Measurements from ENCODE around the gene SPDYE4. TPM values are rescaled to one million over a fixed set of nuclear protein-coding genes. Genes with fewer than 3 reads are reported as not detected.

Gene SPDYE4
- total RNA-seq, 1 experiment from 2014 or later, result not detected

DNA sequence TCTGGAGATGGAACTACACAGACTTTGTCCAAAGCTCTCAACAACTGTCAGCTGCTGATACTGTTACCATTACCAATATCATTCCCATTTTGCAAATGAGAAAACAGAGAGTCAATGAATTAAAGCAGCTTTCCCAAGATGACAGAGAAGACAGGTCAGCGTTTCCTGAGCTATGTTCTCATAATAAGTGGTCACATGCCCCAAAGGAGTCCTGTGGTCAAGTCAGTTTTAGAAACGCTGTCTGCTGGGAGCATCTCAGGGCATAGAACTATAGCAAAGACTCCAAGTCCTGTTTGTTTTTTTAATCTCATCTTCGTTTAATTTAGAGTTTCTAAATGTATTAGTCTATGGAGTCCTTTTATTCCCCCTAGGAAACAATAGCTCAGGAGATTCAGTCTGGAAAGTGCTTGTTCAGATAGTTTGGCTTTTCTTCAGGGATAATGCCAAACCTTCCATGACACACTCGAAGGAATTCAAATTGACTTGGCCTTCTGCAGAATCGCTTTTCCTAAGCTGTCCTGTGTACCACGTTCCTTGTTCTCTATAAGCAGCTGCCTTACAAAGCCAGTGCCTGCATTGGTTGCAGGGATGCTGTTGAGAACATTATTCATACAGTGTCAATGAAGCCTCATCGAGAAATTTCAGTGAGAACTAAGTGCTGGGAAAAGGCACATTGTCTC, 25.8 kb downstream of the SPDYE4 start:
- Mint-ChIP-seq H3K36me3 (no peaks in the 10 kb centered on the region), H3K27me3 (ENCODE audit: low read depth) (no peaks in the 10 kb centered on the region; the same call in 1 of the 2 replicates), H3K9me3 (peaks cover 4% of the 10 kb centered on the region; the same call in 1 of the 2 replicates), H3K4me3 (no peak overlapping the region), H3K27ac (no peak overlapping the region), H3K4me1 (peaks cover 2% of the 10 kb centered on the region; the same call in 1 of the 2 replicates)
- CTCF ChIA-PET, result interaction anchor here (0.6 to 1.4 kb wide), 3 partner anchors 13 to 67 kb away, joined by 3 to 4 read pairs (median 3); partner anchors contain the start of gene MFSD6L
- TF ChIP-seq, protein P1, sequence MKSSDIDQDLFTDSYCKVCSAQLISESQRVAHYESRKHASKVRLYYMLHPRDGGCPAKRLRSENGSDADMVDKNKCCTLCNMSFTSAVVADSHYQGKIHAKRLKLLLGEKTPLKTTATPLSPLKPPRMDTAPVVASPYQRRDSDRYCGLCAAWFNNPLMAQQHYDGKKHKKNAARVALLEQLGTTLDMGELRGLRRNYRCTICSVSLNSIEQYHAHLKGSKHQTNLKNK (CRISPR knock-in tag; IDR thresholded peaks at IDR 0.05), result no peak
- TF ChIP-seq RELA (CRISPR knock-in tag; IDR thresholded peaks at IDR 0.05; ENCODE audit: borderline replicate concordance), result no peak
- TF ChIP-seq, protein P2, sequence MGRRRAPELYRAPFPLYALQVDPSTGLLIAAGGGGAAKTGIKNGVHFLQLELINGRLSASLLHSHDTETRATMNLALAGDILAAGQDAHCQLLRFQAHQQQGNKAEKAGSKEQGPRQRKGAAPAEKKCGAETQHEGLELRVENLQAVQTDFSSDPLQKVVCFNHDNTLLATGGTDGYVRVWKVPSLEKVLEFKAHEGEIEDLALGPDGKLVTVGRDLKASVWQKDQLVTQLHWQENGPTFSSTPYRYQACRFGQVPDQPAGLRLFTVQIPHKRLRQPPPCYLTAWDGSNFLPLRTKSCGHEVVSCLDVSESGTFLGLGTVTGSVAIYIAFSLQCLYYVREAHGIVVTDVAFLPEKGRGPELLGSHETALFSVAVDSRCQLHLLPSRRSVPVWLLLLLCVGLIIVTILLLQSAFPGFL (CRISPR knock-in tag; IDR thresholded peaks at IDR 0.05; ENCODE audit: borderline replicate concordance), result no peak
- TF ChIP-seq KAT7 (CRISPR knock-in tag; IDR thresholded peaks at IDR 0.05; ENCODE audit: borderline replicate concordance), result no peak
- TF ChIP-seq ATF1 (CRISPR knock-in tag; IDR thresholded peaks at IDR 0.05), result no peak
- TF ChIP-seq, protein P3, sequence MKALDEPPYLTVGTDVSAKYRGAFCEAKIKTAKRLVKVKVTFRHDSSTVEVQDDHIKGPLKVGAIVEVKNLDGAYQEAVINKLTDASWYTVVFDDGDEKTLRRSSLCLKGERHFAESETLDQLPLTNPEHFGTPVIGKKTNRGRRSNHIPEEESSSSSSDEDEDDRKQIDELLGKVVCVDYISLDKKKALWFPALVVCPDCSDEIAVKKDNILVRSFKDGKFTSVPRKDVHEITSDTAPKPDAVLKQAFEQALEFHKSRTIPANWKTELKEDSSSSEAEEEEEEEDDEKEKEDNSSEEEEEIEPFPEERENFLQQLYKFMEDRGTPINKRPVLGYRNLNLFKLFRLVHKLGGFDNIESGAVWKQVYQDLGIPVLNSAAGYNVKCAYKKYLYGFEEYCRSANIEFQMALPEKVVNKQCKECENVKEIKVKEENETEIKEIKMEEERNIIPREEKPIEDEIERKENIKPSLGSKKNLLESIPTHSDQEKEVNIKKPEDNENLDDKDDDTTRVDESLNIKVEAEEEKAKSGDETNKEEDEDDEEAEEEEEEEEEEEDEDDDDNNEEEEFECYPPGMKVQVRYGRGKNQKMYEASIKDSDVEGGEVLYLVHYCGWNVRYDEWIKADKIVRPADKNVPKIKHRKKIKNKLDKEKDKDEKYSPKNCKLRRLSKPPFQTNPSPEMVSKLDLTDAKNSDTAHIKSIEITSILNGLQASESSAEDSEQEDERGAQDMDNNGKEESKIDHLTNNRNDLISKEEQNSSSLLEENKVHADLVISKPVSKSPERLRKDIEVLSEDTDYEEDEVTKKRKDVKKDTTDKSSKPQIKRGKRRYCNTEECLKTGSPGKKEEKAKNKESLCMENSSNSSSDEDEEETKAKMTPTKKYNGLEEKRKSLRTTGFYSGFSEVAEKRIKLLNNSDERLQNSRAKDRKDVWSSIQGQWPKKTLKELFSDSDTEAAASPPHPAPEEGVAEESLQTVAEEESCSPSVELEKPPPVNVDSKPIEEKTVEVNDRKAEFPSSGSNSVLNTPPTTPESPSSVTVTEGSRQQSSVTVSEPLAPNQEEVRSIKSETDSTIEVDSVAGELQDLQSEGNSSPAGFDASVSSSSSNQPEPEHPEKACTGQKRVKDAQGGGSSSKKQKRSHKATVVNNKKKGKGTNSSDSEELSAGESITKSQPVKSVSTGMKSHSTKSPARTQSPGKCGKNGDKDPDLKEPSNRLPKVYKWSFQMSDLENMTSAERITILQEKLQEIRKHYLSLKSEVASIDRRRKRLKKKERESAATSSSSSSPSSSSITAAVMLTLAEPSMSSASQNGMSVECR (CRISPR knock-in tag; IDR thresholded peaks at IDR 0.05; ENCODE audit: borderline replicate concordance), result no peak
- TF ChIP-seq ZNF671 (CRISPR knock-in tag; IDR thresholded peaks at IDR 0.05), result no peak
- TF ChIP-seq ZNF121 (CRISPR knock-in tag; IDR thresholded peaks at IDR 0.05), result no peak
- TF ChIP-seq ZNF416 (CRISPR knock-in tag; IDR thresholded peaks at IDR 0.05), result no peak
- TF ChIP-seq OVOL2 (CRISPR knock-in tag; IDR thresholded peaks at IDR 0.05; ENCODE audit: borderline replicate concordance), result no peak
- TF ChIP-seq, protein P4, sequence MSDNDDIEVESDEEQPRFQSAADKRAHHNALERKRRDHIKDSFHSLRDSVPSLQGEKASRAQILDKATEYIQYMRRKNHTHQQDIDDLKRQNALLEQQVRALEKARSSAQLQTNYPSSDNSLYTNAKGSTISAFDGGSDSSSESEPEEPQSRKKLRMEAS (CRISPR knock-in tag; IDR thresholded peaks at IDR 0.05), result no peak
- no peak for TF ChIP-seq NFYB (CRISPR knock-in tag; conservative IDR thresholded peaks at IDR 0.05; ENCODE audit: low read depth)
- TF ChIP-seq ETV6 (CRISPR knock-in tag; IDR thresholded peaks at IDR 0.05), result no peak
- TF ChIP-seq, protein P5, sequence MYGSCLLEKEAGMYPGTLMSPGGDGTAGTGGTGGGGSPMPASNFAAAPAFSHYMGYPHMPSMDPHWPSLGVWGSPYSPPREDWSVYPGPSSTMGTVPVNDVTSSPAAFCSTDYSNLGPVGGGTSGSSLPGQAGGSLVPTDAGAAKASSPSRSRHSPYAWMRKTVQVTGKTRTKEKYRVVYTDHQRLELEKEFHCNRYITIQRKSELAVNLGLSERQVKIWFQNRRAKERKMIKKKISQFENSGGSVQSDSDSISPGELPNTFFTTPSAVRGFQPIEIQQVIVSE (CRISPR knock-in tag; IDR thresholded peaks at IDR 0.05; ENCODE audit: borderline replicate concordance), result no peak
- no peak for TF ChIP-seq TP53 (CRISPR knock-in tag; IDR thresholded peaks at IDR 0.05)
- TF ChIP-seq IRF2 (CRISPR knock-in tag; IDR thresholded peaks at IDR 0.05; ENCODE audit: borderline replicate concordance, low read depth), result no peak
- TF ChIP-seq SMAD4 (CRISPR knock-in tag; IDR thresholded peaks at IDR 0.05), result no peak
- TF ChIP-seq NR2C2 (CRISPR knock-in tag; IDR thresholded peaks at IDR 0.05), result no peak
- TF ChIP-seq, protein P6, sequence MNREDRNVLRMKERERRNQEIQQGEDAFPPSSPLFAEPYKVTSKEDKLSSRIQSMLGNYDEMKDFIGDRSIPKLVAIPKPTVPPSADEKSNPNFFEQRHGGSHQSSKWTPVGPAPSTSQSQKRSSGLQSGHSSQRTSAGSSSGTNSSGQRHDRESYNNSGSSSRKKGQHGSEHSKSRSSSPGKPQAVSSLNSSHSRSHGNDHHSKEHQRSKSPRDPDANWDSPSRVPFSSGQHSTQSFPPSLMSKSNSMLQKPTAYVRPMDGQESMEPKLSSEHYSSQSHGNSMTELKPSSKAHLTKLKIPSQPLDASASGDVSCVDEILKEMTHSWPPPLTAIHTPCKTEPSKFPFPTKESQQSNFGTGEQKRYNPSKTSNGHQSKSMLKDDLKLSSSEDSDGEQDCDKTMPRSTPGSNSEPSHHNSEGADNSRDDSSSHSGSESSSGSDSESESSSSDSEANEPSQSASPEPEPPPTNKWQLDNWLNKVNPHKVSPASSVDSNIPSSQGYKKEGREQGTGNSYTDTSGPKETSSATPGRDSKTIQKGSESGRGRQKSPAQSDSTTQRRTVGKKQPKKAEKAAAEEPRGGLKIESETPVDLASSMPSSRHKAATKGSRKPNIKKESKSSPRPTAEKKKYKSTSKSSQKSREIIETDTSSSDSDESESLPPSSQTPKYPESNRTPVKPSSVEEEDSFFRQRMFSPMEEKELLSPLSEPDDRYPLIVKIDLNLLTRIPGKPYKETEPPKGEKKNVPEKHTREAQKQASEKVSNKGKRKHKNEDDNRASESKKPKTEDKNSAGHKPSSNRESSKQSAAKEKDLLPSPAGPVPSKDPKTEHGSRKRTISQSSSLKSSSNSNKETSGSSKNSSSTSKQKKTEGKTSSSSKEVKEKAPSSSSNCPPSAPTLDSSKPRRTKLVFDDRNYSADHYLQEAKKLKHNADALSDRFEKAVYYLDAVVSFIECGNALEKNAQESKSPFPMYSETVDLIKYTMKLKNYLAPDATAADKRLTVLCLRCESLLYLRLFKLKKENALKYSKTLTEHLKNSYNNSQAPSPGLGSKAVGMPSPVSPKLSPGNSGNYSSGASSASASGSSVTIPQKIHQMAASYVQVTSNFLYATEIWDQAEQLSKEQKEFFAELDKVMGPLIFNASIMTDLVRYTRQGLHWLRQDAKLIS (CRISPR knock-in tag; IDR thresholded peaks at IDR 0.05; ENCODE audit: borderline replicate concordance), result no peak
- POLR2A ChIA-PET, result interaction anchor here (0.5 kb wide), 1 partner anchor 134 kb away, joined by 5 read pairs; no protein-coding TSS in a partner anchor
- no peak for ATAC-seq
- DNase-seq (ENCODE audit: low spot score), result no peak

Data from WTC11 (cell line).